Stomach (tissue), 9 donors: ENCODE data around the gene PGBD5. TPM values are rescaled to one million over a fixed set of nuclear protein-coding genes. Genes with fewer than 3 reads are reported as not detected.

Experiments
- DNase-seq, 2 donors: peaks; one replicate each; pipeline versions ENCODE4 v3.0.0 to v3.0.0-alpha.2; 2013 to 2019
- H3K27ac ChIP-seq, 5 donors: fragments of 200-600 bp in 4 of 5; sonication (generic) in 4 of 5; one replicate each; pipeline ENCODE4 v1.5.1; 2013 to 2019; ENCODE audit warnings: mild to moderate bottlenecking in 1 of 5, moderate library complexity in 1 of 5
- H3K27me3 ChIP-seq, 3 donors: fragments of 200-600 bp; sonication (generic); one replicate each; pipeline ENCODE4 v1.5.1; 2017 to 2019; ENCODE audit warnings: mixed run types in 1 of 3
- H3K36me3 ChIP-seq, 4 donors: fragments of 200-600 bp; sonication (generic); 1 replicate in 3 of 4; 2 replicates in 1 of 4; pipeline ENCODE4 v1.5.1; 2016 to 2019
- H3K4me1 ChIP-seq, 4 donors: fragments of 200-600 bp; sonication (generic); one replicate each; pipeline ENCODE4 v1.5.1; 2016 to 2019
- H3K4me3 ChIP-seq, 4 donors: fragments of 200-600 bp; sonication (generic) in 3 of 4; one replicate each; pipeline ENCODE4 v1.5.1; 2016 to 2019; ENCODE audit warnings: mild to moderate bottlenecking in 1 of 4
- H3K9me3 ChIP-seq, 4 donors: fragments of 200-600 bp; sonication (generic); one replicate each; pipeline ENCODE4 v1.5.1; 2016 to 2019
- EP300 ChIP-seq: sonication (generic); formaldehyde crosslinking; IDR thresholded peaks from one replicate; pipeline ENCODE4 v1.6.1; 2017; ENCODE audit warnings: antibody characterized with exemption
- POLR2A ChIP-seq, 4 donors: fragments of 450-650 bp; IDR thresholded peaks; one replicate each; pipeline ENCODE4 v1.6.1; 2016; ENCODE audit warnings: antibody characterized with exemption in 4 of 4, control low read depth in 2 of 4, mild to moderate bottlenecking in 1 of 4, moderate library complexity in 1 of 4
- POLR2AphosphoS5 ChIP-seq, 3 donors: sonication (generic); formaldehyde crosslinking; IDR thresholded peaks; one replicate each; pipeline ENCODE4 v1.6.1; 2016; ENCODE audit warnings: antibody characterized with exemption in 3 of 3
- WGBS, 5 donors: extraction: QIAGEN DNeasy Blood & Tissue Kit in 3 of 5; methylation state at CpG; one replicate each; pipeline versions ENCODE4 v1.1.5 to v1.1.7; 2013 to 2018; 5-methylcytosine and 5-hydroxymethylcytosine counted together
- intact Hi-C: fragments of 100-400 bp; cut with DNase I; formaldehyde crosslinking; loops from one replicate; pipeline ENCODE4 v1.15.1; 2023; ENCODE audit warnings: low total_unique reads
- polyA plus RNA-seq, 3 donors: library from polyadenylated mRNA; stranded (reverse); fragments of 200-250 nt; gene quantifications; one replicate each; pipeline ENCODE4 v1.2.3, GENCODE V29; 2013
- total RNA-seq, 5 donors: library from RNA; depleted of rRNA; stranded (reverse); fragments of >200 nt; gene quantifications; one replicate each; pipeline versions ENCODE4 v1.1.0 to v1.2.3, GENCODE V29; 2014 to 2016
- TF ChIP-seq, protein P1 (sequence below), 7 experiments: fragments of 450-650 bp in 4 of 7; fragments of 200-600 bp in 3 of 7; sonication (generic) in 3 of 7; IDR thresholded peaks; one replicate each; pipeline ENCODE4 v1.5.1; 2016 to 2019; ENCODE audit warnings: antibody characterized with exemption in 7 of 7, control low read depth in 2 of 7, mild to moderate bottlenecking in 1 of 7
- donor health status: healthy with polysubstance abuse.
- donor health status: Bipolar disorder and iron deficiency.
- donor health status: healthy.

PGBD5 gene
- total and polyA plus RNA-seq, 8 donors, result under 0.01 to 1.2 (median 0.34) TPM

DNA sequence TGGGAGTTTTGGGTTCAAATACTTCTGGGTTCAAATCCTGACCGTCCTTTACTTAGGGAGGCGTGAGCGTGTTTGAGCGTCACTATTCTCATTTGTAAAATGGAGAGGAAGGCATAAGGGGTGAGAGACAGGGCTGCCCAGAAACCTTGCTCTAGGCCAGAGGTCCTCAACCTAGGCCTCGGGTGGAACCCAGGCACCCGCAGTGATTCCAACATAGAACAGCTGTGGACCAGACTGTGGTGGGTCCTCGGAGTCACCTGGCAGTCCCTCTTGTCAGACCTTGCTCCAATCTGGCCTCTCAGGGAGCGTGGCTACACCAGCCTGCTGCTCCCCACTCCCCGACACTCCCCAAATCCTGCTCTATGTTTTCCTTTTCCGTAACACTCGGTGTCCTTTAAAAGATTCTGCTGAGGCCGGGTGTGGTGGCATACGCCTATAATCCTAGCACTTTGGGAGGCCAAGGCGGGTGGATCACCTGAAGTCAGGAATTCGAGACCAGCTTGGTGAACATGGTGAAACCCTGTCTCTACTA is 116.4 kb downstream of the PGBD5 start:
- TF ChIP-seq EP300 (no peak), POLR2A (IDR thresholded peaks at IDR 0.05) (no peak), POLR2AphosphoS5 (IDR thresholded peaks at IDR 0.05) (no peak)
- TF ChIP-seq, protein P1, sequence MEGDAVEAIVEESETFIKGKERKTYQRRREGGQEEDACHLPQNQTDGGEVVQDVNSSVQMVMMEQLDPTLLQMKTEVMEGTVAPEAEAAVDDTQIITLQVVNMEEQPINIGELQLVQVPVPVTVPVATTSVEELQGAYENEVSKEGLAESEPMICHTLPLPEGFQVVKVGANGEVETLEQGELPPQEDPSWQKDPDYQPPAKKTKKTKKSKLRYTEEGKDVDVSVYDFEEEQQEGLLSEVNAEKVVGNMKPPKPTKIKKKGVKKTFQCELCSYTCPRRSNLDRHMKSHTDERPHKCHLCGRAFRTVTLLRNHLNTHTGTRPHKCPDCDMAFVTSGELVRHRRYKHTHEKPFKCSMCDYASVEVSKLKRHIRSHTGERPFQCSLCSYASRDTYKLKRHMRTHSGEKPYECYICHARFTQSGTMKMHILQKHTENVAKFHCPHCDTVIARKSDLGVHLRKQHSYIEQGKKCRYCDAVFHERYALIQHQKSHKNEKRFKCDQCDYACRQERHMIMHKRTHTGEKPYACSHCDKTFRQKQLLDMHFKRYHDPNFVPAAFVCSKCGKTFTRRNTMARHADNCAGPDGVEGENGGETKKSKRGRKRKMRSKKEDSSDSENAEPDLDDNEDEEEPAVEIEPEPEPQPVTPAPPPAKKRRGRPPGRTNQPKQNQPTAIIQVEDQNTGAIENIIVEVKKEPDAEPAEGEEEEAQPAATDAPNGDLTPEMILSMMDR (IDR thresholded peaks at IDR 0.05), result no peak
- intact Hi-C loops, result loop anchor here (5.0 to 10.0 kb wide), 2 partner anchors 525 to 647 kb away; no protein-coding TSS in a partner anchor
- Histone ChIP-seq H3K4me1 (peaks cover 0 to 14% (median 5%) of the 10 kb centered on the region in 4 donors), H3K4me3 (no peak overlapping the region), H3K36me3 (no peaks in the 10 kb centered on the region), H3K27ac (no peak overlapping the region), H3K9me3 (no peaks in the 10 kb centered on the region), H3K27me3 (peaks cover 0 to 8% (median 0%) of the 10 kb centered on the region in 3 donors)
- WGBS, 5 donors, result 93 to 96% (median 95%) methylated on average over 15 of the region's 15 CpGs
- no peak for DNase-seq

DNA sequence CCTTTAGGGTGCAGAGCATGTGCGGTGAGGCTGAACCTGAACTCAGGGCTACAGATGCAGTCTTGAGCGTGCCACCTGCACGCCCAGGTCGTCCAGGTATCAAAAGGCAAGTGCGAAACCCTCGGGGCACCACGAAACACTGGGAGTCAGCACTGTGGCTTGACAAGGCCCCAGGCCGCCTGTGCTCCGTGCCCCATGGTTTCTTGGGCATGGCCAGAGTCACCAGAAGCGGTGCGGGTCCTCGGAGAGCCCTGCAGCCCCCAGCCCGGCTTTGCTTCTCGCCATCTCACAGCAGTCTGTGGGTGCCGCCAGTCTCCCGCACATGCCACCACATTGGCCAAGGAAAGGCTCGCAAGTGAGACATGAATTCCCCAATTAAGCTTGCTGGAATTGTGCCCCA is 117.3 kb downstream of the PGBD5 start:
- Histone ChIP-seq H3K4me1 (peaks cover 0 to 14% (median 5%) of the 10 kb centered on the region in 4 donors), H3K36me3 (no peaks in the 10 kb centered on the region), H3K9me3 (no peaks in the 10 kb centered on the region), H3K27me3 (peaks cover 0 to 4% (median 0%) of the 10 kb centered on the region in 3 donors), H3K4me3 (no peak overlapping the region), H3K27ac (no peak overlapping the region)
- TF ChIP-seq, protein P1 (IDR thresholded peaks at IDR 0.05), result no peak
- TF ChIP-seq POLR2AphosphoS5 (IDR thresholded peaks at IDR 0.05) (no peak), EP300 (no peak), POLR2A (IDR thresholded peaks at IDR 0.05) (no peak)
- intact Hi-C loops, result loop anchor here (10.0 kb wide), 1 partner anchor 524 kb away; no protein-coding TSS in a partner anchor
- 92 to 96% (median 94%) methylated on average over 14 to 17 of the region's 17 CpGs for WGBS, 5 donors
- DNase-seq, result no peak

DNA sequence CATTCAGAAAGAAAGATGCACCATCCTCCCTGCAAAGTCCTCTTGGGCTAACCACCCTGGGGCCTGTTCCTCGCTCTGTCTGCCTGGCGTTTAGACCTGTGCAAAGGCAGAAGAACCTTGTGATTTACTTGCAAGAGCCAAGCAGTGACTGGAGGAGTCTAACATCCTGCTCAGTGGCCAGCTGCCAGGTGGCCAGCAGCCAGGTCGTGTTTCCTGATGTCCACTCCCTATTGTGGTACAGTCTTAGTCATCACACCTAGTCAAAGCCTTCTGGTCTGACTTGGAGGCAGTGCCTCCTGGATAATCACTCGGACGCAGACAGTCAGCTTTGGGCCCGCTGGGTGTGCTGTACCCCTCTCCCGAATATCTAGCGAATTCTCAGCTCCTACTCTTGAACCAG is 118.1 kb downstream of the PGBD5 start:
- WGBS, 5 donors, result 43 to 54% (median 53%) methylated on average over 8 of the region's 8 CpGs
- no peaks in the 10 kb centered on the region for H3K36me3 ChIP-seq
- intact Hi-C loops, result loop anchor here (10.0 kb wide), 1 partner anchor 523 kb away; no protein-coding TSS in a partner anchor
- DNase-seq, result peak; percentile 83 to 93
- no peaks in the 10 kb centered on the region for H3K27me3 ChIP-seq
- H3K4me1 ChIP-seq, result peaks cover 0 to 14% (median 5%) of the 10 kb centered on the region in 4 donors
- no peak overlapping the region for H3K4me3 ChIP-seq
- TF ChIP-seq, protein P1 (IDR thresholded peaks at IDR 0.05), result no peak
- TF ChIP-seq POLR2AphosphoS5 (IDR thresholded peaks at IDR 0.05), result peak in 1 of 3 donors; percentile 67
- H3K9me3 ChIP-seq, result no peaks in the 10 kb centered on the region
- no peak overlapping the region for H3K27ac ChIP-seq

DNA sequence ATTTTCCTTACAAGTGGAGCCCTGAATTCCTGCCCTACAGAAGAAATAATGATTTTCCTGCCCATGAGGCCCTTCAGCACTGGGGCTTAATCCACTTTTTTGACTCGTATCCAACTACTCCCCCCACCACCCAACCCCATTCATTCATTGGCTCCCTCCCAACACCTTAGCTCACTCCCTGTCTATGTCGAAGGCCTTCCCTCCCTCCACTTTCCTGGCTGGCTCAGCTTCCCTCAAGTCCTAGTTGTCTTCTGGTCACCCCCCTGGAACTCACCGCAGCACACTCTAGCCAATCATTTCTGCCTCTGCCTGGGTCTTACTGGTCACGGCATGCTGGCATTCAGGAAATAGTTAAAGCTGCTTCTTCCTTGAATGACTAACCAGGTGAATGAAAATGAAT is 118.9 kb downstream of the PGBD5 start:
- WGBS, 5 donors, result 55 to 67% (median 65%) methylated on average over 4 of the region's 4 CpGs
- no peaks in the 10 kb centered on the region for H3K27me3 ChIP-seq
- DNase-seq, result peak in 1 of 2 donors; percentile 43
- no peak overlapping the region for H3K4me3 ChIP-seq
- H3K36me3 ChIP-seq, result no peaks in the 10 kb centered on the region
- intact Hi-C loops, result loop anchor here (10.0 kb wide), 1 partner anchor 522 kb away; no protein-coding TSS in a partner anchor
- TF ChIP-seq EP300, result no peak
- TF ChIP-seq, protein P1 (IDR thresholded peaks at IDR 0.05), result no peak
- TF ChIP-seq POLR2AphosphoS5 (IDR thresholded peaks at IDR 0.05), result no peak
- no peak for TF ChIP-seq POLR2A (IDR thresholded peaks at IDR 0.05)
- H3K4me1 ChIP-seq, result peaks cover 0 to 14% (median 5%) of the 10 kb centered on the region in 4 donors
- no peaks in the 10 kb centered on the region for H3K9me3 ChIP-seq
- H3K27ac ChIP-seq, result no peak overlapping the region
